Measurements from ENCODE around the gene GRAP2.
"Not testable (repeated sequence)": the region's sequence is repeated elsewhere in the genome, so short reads cannot be mapped to it uniquely, and the experiment has no call there.

- not testable (repeated sequence) for TF ChIP-seq CTCF, POLR2A (IDR thresholded peaks at IDR 0.05)
Observed at GRCh38 chr22:39904024-39904423, 3.1 kb downstream of the GRAP2 start.

Data from uterus (tissue), 2 donors.